Stimulated activated memory B cell treated with anti-CD40 and anti-IgM and Interleukin-4, amounts not matched to agents 10 μg/mL and 1 μg/mL and 100 μg/mL, for 72 hours (primary cell): ENCODE measurements around the gene ALOX5.
"Not testable (repeated sequence)": the region's sequence is repeated elsewhere in the genome, so short reads cannot be mapped to it uniquely, and the experiment has no call there.

ENCODE experiments used
- ATAC-seq: fragments of 150-1000 bp; cut with Tn5 transposase; 2 replicates; pipeline ENCODE4 v1.10.0; 2021
- H3K27ac Mint-ChIP-seq: one replicate; pipeline ENCODE4 v1.8.0; 2022; ENCODE audit warnings: mild to moderate bottlenecking, mixed read lengths
- H3K27me3 Mint-ChIP-seq: one replicate; pipeline ENCODE4 v1.8.0; 2022; ENCODE audit warnings: mixed read lengths
- H3K36me3 Mint-ChIP-seq: one replicate; pipeline ENCODE4 v1.8.0; 2022; ENCODE audit warnings: mixed read lengths
- H3K4me1 Mint-ChIP-seq: one replicate; pipeline ENCODE4 v1.8.0; 2022; ENCODE audit warnings: mixed read lengths
- H3K4me3 Mint-ChIP-seq: one replicate; pipeline ENCODE4 v1.8.0; 2022; ENCODE audit warnings: mild to moderate bottlenecking, moderate library complexity, mixed read lengths
- H3K9me3 Mint-ChIP-seq: one replicate; pipeline ENCODE4 v1.8.0; 2022; ENCODE audit warnings: mixed read lengths

Gene ALOX5

DNA sequence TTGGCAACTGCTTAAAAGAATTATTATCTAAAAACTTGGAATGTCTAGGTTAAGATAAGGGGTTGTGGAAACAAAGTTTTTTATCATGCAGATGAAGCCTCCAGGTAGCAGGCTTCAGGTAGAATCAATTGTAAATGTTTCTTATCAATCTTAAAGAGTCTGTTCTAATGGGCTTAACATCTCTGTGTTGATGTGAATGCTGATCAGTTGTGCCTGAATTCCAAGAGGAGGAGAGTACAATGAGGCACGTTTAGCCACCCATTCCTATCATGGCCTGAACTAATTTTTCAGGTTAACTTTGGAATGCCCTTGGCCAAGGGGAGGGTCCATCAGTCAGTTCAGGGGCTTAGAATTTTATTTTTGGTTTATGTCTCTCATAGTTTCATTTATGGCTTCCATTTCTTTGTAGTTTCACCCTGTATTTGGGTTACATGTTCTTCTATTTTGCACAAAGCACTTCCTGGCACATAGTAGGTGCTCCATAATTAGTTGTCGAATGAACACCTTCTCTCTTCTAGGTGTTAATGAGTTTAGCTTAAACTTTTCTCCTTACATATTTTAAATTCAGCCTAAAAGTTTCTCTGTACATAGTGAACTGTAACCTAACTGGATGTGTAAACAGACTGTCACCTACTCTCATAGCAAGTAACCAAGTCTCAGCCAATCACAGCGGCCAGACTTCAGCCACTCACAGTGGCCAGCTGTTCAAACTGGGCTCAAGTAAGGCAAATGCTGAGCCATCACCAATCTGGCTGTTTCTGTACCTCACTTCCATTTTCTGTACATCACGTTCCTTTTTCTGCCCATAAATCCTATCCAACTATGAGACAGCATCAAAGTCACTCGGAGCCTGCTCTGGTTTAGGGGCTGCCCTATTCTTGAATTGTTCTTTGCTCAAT, 34.7 kb downstream of the ALOX5 start:
- Mint-ChIP-seq H3K36me3 (peaks cover 74% of the 10 kb centered on the region), H3K27me3 (no peaks in the 10 kb centered on the region), H3K9me3 (no peaks in the 10 kb centered on the region), H3K4me3 (no peak overlapping the region), H3K27ac (peak overlapping the region; percentile 86), H3K4me1 (peaks cover 57% of the 10 kb centered on the region)
- no peak for ATAC-seq

DNA sequence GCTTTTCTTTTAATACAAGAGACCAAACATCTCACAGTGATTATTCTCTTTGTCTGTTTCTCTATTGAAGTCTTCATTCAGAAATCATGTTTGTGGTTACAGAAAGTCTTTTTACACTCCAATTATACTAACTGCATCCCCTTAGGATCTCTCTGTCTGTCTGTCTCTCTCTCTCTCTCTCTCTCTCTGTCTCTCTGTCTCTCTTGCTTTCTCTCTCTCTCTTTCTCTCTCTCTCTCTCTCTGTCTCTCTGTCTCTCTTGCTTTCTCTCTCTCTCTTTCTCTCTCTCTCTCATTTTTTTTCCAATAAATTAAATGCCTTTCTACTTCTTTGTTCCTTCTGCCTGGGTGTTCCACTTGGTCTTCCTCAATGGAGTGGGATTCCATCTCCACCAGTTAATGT, 35.3 kb downstream of the ALOX5 start:
- peak overlapping the region; percentile 86 for H3K27ac Mint-ChIP-seq

DNA sequence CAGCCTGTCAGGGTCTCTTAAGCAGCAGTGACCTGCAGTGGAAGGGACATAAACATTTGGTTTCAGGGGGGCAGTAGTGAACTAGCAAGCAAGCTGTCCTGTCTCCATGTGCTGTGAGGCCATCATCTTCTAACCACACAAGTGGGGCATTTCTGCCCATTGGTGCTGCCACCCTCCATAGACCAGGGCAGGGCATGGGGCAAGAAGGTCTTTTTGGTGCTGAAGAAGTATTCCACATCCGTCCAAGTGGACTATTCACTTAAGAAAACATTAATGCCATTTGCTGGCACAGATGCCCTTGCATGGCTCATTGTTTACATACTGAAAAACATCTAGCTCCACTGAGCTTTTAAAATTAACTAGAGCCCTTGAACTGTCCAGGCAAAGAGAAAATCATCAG, 35.8 kb downstream of the ALOX5 start:
- H3K36me3 Mint-ChIP-seq = peaks cover 73% of the 10 kb centered on the region
- no peaks in the 10 kb centered on the region for H3K27me3 Mint-ChIP-seq
- no peak for ATAC-seq
- peaks cover 46% of the 10 kb centered on the region for H3K4me1 Mint-ChIP-seq
- no peaks in the 10 kb centered on the region for H3K9me3 Mint-ChIP-seq
- H3K4me3 Mint-ChIP-seq = no peak overlapping the region
- H3K27ac Mint-ChIP-seq = peak overlapping the region; percentile 86

More for the DNA sequence above, 35.3 kb downstream of the ALOX5 start:
- not testable (repeated sequence) for H3K4me3 Mint-ChIP-seq, ATAC-seq, H3K9me3 Mint-ChIP-seq, H3K27me3 Mint-ChIP-seq
- peaks cover 51% of the 10 kb centered on the region for H3K4me1 Mint-ChIP-seq
- H3K36me3 Mint-ChIP-seq = peaks cover 73% of the 10 kb centered on the region

DNA sequence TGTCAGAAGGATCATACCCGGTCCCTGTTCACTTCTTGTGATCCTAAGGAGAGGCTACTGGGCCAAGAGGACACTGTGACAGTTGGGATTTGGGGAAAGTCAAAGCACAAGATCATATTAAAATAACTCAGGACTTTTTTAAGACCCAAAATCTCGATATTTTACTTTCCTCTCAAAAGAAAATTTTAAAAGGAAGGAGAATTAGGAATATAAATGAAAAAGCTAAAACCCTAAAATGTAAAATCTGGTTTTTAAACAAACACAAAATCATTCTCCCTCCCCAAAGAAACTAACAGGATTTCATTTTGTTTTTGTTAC, 36.4 kb downstream of the ALOX5 start:
- peaks cover 67% of the 10 kb centered on the region for H3K36me3 Mint-ChIP-seq
- H3K9me3 Mint-ChIP-seq = no peaks in the 10 kb centered on the region
- peaks cover 40% of the 10 kb centered on the region for H3K4me1 Mint-ChIP-seq
- no peak overlapping the region for H3K4me3 Mint-ChIP-seq
- ATAC-seq = no peak
- peak overlapping the region; percentile 63 for H3K27ac Mint-ChIP-seq
- H3K27me3 Mint-ChIP-seq = no peaks in the 10 kb centered on the region

DNA sequence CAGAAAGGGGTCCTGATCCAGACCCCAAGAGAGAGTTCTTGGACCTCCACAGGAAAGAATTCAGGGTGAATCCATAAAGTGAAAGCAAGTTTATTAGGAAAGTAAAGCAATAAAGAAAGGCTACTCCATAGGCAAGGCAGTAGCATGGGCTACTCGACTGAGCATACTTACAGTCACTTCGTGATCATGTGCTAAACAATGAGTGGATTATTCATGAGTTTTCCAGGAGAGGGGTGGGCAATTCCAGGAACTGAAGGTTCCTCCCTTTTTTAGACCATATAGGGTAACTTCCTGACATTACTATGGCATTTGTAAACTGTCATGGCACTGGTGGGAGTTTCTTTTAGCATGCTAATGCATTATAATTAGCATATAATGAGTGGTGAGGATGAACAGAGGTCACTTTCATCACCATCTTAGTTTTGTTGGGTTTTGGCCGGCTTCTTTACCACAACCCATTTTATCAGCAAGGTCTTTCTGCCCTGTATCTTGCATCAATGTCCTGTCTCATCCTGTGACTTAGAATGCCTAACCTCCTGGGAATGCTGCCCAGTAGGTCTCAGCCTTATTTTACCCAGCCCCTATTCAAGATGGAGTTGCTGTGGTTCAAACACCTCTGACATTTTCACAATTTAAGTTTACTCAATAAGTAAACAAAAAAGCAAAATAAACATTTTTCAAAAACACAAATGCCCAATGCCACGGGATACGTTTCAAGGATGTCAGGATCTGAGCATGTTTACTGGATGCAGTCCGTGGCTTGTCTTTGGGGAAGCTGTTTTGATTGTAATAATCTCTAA, 37.0 kb downstream of the ALOX5 start:
- H3K4me3 Mint-ChIP-seq = no peak overlapping the region
- ATAC-seq = no peak

DNA sequence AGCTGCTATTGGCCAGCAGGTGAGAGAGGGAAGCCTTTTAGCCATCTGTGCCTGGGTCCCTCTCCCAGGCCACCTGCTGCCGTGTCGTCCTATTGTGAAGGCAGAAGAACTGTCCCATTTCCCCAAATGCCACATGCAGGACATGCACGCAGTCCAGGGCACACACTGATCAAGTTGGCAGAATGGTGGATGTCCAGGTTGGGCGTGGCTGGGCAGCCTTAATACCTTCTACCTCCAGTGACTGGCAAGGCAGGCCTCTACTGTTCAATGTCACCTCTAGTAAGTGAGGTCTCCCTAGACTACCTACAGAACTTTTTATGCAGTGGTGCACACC, 37.6 kb downstream of the ALOX5 start:
- H3K9me3 Mint-ChIP-seq = peaks cover 2% of the 10 kb centered on the region
- no peaks in the 10 kb centered on the region for H3K27me3 Mint-ChIP-seq
- peaks cover 63% of the 10 kb centered on the region for H3K36me3 Mint-ChIP-seq
- ATAC-seq = no peak
- H3K4me3 Mint-ChIP-seq = no peak overlapping the region
- no peak overlapping the region for H3K27ac Mint-ChIP-seq
- H3K4me1 Mint-ChIP-seq = peaks cover 35% of the 10 kb centered on the region

More for the DNA sequence above, 37.0 kb downstream of the ALOX5 start:
- H3K36me3 Mint-ChIP-seq = peaks cover 63% of the 10 kb centered on the region
- H3K27ac Mint-ChIP-seq = peak overlapping the region; percentile 63
- no peaks in the 10 kb centered on the region for H3K9me3 Mint-ChIP-seq
- H3K27me3 Mint-ChIP-seq = no peaks in the 10 kb centered on the region
- H3K4me1 Mint-ChIP-seq = peaks cover 35% of the 10 kb centered on the region

DNA sequence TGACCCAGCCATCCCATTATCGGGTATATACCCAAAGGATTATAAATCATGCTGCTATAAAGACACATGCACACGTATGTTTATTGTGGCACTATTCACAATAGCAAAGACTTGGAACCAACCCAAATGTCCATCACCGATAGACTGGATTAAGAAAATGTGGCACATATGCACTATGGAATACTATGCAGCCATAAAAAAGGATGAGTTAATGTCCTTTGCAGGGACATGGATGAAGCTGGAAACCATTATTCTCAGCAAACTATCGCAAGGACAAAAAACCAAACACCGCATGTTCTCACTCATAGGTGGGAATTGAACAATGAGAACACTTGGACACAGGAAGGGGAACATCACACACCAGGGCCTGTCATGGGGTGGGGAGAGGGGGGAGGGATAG, 41.0 kb downstream of the ALOX5 start:
- peaks cover 44% of the 10 kb centered on the region for H3K36me3 Mint-ChIP-seq
- H3K27ac Mint-ChIP-seq, H3K27me3 Mint-ChIP-seq, H3K4me3 Mint-ChIP-seq, H3K9me3 Mint-ChIP-seq, ATAC-seq: not testable (repeated sequence)
- peaks cover 38% of the 10 kb centered on the region for H3K4me1 Mint-ChIP-seq

DNA sequence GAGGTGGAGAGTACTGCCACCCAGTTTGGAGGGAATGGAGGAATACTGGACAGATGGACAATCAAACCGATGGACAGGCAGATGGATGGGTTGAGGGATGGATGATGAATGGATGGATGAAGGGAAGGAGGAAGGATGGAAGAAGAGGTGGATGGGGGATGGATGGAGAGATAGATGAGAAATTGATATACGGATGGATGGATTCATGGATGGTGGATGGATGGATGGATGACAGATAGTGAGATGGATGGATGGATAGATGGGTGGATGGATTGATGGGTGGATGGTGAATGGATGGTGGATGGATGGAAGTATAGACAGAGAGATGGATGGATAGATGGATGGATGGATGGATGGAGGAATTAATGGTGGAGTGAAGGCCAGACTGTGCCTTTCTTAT, 42.6 kb downstream of the ALOX5 start:
- Mint-ChIP-seq H3K27me3 (no peaks in the 10 kb centered on the region), H3K9me3 (peaks cover 5% of the 10 kb centered on the region), H3K4me1 (peaks cover 52% of the 10 kb centered on the region), H3K36me3 (peaks cover 44% of the 10 kb centered on the region), H3K27ac (peak overlapping the region; percentile 5), H3K4me3 (no peak overlapping the region)
- ATAC-seq = no peak

DNA sequence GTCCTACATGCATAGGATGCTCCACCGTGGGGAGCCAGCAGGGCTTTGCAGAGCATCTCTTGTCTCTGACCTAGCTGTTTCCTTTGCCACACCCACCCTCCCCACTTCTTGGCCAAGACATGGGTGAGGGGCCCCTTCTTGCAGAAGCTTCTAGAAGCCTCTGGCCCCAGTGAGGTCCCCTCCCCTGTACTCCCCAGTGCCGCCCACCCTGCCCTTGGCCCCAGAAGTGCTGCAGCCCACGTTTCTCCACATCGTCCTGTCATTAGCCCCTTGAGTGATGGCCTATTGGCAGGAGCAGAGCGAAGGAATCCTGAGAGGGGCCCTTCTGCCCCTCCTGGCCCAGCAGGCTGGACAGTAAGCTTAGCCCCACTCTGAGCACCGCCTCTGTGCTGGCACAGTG, 43.7 kb downstream of the ALOX5 start:
- H3K27me3 Mint-ChIP-seq = no peaks in the 10 kb centered on the region
- peak overlapping the region; percentile 99 for H3K27ac Mint-ChIP-seq
- H3K4me1 Mint-ChIP-seq = peaks cover 60% of the 10 kb centered on the region
- ATAC-seq = no peak
- H3K9me3 Mint-ChIP-seq = peaks cover 5% of the 10 kb centered on the region
- H3K36me3 Mint-ChIP-seq = peaks cover 36% of the 10 kb centered on the region
- H3K4me3 Mint-ChIP-seq = peak overlapping the region; percentile 67

DNA sequence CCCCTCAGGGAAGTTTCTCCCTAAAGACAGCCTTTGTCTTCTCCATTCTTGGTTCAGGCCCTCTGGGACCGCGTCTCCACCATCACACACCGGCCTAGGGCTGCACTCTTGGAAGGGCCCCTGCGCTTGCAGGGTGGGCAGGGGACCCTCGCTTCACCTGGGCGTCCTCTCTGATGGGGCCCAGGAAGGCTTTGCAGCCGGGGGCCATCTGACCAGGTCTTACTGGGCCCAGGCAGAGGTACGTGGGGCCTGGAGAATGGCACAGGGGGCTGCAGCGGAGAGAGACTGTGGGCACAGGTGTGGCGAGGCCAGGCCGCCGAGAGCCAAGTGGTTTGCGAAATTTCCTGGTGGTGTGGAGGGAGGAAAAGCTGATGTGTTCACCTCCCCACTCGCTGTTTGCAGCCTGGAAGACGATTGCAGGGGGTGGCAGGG, 44.4 kb downstream of the ALOX5 start:
- H3K27ac Mint-ChIP-seq = peak overlapping the region; percentile 99
- peaks cover 5% of the 10 kb centered on the region for H3K9me3 Mint-ChIP-seq
- H3K27me3 Mint-ChIP-seq = no peaks in the 10 kb centered on the region
- peak overlapping the region; percentile 97 for H3K4me3 Mint-ChIP-seq
- ATAC-seq = no peak
- H3K4me1 Mint-ChIP-seq = peaks cover 60% of the 10 kb centered on the region
- H3K36me3 Mint-ChIP-seq = peaks cover 31% of the 10 kb centered on the region

DNA sequence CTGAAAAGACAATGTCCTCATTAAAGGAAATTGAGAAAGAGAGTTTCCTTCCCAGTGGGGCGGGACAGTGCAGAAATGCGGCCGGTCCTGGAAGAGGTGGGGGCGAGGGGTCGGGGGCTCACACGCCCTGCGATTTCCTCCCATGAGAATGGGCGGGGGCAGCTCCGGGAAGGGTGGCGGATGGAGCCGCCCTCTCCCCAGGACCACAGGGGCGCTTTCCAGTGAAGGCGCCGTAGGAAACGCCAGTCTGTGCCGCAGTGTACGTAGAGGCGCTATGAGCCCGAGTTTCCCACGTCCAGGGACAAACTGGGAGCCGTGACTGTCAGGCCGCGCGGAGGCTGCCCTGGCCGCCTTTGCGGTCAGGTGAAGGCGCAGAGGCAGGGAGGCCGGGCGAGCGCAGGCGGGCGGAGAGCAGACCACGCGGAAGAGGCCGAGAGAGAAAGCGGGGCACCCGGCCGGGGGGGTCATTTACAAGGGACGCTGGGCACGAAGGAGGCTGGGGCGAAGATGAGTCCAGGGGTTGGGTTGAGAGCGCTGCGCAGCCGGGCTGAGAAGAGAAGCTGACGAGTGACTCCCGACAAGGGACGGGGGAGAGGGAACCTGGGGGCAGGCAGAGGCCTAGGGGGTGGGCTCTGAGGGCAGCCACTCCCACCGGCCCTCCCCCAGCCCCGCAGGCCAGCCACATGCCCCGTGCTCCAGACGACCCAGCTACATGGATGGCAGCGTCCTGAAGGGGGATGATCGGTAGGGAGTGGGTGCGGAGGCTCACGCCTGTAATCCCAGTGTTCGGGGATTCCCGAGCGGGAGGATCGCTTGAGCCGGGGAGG, 45.0 kb downstream of the ALOX5 start:
- ATAC-seq = peak; percentile 86
- H3K4me1 Mint-ChIP-seq = peaks cover 60% of the 10 kb centered on the region
- H3K4me3 Mint-ChIP-seq = peak overlapping the region; percentile 97
- peak overlapping the region; percentile 99 for H3K27ac Mint-ChIP-seq
- peaks cover 5% of the 10 kb centered on the region for H3K9me3 Mint-ChIP-seq
- peaks cover 31% of the 10 kb centered on the region for H3K36me3 Mint-ChIP-seq
- no peaks in the 10 kb centered on the region for H3K27me3 Mint-ChIP-seq

DNA sequence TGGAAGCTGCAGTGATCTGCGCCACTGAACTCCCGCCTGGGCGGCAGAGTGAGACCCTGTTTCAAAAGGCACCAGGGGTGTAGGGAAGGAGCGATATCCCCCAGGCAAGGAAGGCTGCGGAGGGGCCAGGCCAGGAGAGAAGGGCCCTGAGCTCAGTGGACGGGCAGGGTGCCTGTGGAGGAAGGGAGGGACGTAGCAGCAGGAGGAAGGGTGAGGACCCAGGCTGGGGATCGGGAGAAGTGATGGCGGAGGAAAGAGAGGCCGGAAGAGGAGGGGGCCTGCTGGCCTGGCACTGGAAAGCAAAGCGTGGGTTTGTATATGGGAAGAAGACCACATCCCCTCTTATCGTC, 45.6 kb downstream of the ALOX5 start:
- Mint-ChIP-seq H3K4me3 (peak overlapping the region; percentile 97), H3K36me3 (peaks cover 33% of the 10 kb centered on the region), H3K27ac (peak overlapping the region; percentile 99), H3K4me1 (peaks cover 60% of the 10 kb centered on the region), H3K9me3 (peaks cover 5% of the 10 kb centered on the region), H3K27me3 (no peaks in the 10 kb centered on the region)
- no peak for ATAC-seq

DNA sequence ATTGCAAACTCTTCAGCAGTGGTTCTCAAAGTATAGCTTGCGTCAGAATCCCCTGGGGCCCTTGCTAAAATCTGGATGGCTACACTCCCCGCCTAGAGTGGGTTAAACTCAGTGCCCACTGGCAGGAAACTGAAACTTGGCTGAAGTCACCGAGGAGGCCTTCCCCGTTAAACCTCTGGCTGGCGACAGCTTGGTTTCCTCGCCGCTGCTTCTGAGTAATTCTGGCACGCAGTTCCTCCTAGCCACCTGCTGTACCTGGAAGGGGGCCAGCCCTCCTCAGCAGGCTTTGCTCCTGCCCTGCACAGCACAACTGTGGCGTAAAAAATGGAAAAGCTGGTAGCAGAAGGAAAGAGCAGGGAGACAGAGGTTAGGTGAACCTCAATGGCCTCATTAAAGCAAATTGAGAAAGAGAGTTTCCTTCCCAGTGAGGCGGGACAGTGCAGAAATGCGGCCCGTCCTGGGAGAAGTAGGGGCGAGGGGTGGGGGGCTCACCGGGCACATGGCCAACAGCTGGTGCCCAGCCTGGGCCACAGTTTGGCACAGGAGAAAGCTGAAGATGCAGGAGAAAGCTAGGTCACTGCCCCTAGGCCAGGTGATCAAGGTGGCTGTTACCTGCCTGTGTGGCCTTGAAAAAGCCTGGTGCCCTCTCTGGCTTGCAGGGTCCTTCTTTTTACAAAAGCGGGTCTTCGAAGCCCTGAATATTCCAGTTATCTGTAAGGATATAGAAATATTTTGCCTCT, 46.6 kb downstream of the ALOX5 start:
- H3K27me3 Mint-ChIP-seq = no peaks in the 10 kb centered on the region
- H3K27ac Mint-ChIP-seq = peak overlapping the region; percentile 99
- peak; percentile 84 for ATAC-seq
- peak overlapping the region; percentile 97 for H3K4me3 Mint-ChIP-seq
- H3K36me3 Mint-ChIP-seq = peaks cover 39% of the 10 kb centered on the region
- H3K4me1 Mint-ChIP-seq = peaks cover 67% of the 10 kb centered on the region
- H3K9me3 Mint-ChIP-seq = peaks cover 5% of the 10 kb centered on the region

DNA sequence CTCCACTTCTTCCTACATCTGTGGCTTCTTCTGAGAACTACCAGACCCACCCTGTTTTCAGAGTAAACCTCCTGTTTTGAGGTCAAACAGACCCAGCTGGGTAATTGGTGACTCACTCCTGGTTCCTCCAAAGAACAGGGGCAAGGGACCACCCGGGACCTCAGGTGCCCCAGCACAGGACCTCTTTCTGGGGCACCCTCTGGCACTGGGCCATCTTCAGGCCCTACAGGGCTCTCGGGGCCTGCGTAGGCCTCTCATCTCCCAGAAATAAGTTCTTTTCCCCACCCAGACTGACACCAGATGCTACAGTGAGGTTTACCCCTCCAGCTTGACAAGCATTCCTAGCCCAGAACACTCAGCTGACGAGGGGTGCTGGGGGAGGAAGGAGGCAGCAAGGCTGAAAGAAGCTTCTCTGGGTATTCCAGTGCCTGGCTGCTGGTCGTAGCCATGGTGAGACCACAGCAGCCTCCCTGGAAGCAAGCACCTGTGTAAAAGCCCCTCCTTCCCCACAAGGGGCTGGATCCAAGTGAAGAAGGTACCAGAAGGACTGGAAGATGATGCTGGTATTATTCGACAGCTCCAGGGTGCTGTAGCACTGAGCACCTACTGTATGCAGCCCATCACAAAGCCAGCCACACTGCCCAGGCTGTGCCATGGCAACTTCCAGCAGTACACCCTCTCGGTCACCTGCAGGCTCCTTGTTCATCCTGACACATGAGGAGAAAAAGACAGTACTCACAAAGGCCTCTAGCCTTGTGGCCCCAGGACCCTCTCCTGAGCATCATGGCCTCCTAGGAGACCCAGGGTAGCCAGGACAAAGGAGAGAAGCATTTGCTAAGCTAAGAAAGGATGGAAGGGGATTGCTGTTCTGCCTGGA, 47.4 kb downstream of the ALOX5 start:
- H3K27ac Mint-ChIP-seq = peak overlapping the region; percentile 99
- H3K36me3 Mint-ChIP-seq = peaks cover 44% of the 10 kb centered on the region
- peak overlapping the region; percentile 30 for H3K4me3 Mint-ChIP-seq
- ATAC-seq = peak; percentile 67
- H3K4me1 Mint-ChIP-seq = peaks cover 72% of the 10 kb centered on the region
- no peaks in the 10 kb centered on the region for H3K27me3 Mint-ChIP-seq
- H3K9me3 Mint-ChIP-seq = peaks cover 3% of the 10 kb centered on the region
